Measurements from ENCODE around the gene KIF11. TPM values are rescaled to one million over a fixed set of nuclear protein-coding genes. Genes with fewer than 3 reads are reported as not detected.
A peak's percentile ranks its signal among the peaks of the same experiment; 100 is the strongest.
"Not testable (repeated sequence)": the region's sequence is repeated elsewhere in the genome, so short reads cannot be mapped to it uniquely, and the experiment has no call there.

KIF11 gene
- total RNA-seq, 1 donor from 2014 or later = 70.8 TPM

DNA sequence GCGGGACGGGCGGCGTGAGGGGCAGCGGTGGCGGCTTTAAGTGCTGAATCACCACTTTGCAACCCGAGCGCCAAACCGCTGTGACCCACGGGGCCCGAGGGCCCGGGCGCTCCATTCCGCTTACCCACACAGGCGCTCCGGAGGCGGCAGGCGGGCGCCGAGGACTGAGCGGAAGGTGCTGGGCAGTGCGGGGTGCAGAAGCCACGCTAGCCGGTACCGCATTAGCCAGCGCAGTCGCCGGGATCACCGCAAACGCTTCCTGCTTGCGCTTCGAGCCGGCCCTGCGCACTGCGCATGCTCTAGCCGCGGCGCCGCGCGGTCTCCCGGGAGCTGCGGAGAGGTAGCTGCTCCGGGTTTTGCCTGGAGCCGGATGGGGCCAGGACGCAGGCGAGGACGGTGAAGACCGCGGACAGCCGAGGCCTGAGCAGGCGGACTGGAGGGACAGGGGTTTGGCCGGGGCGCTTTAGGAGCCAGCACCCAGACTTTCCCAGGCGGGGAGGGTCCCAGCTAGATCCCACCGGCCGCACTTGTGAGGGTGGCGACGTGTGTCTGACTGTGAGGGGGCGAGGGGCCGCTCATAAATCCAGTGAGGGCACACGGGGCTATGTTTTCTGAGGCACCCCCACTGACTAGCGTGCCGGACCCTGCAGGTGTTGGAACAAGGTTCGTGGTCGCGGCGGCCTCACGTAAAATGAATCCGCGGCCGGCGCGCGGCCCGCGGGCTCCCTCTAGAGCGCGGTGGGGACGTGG is 19.0 kb upstream of the KIF11 start, which contains the start of gene IDE:
Gene IDE, minus strand, starts transcription at position 296 of the 750 bp plus-strand sequence. Its CDS starts 74 bp downstream, at position 222.
- H3K4me1 Mint-ChIP-seq = peaks cover 33% of the 10 kb centered on the region
- peak within 1 kb of the TSS; percentile 93 for H3K27ac Mint-ChIP-seq (ENCODE audit: unreplicated experiment)
- TF ChIP-seq, protein P1, sequence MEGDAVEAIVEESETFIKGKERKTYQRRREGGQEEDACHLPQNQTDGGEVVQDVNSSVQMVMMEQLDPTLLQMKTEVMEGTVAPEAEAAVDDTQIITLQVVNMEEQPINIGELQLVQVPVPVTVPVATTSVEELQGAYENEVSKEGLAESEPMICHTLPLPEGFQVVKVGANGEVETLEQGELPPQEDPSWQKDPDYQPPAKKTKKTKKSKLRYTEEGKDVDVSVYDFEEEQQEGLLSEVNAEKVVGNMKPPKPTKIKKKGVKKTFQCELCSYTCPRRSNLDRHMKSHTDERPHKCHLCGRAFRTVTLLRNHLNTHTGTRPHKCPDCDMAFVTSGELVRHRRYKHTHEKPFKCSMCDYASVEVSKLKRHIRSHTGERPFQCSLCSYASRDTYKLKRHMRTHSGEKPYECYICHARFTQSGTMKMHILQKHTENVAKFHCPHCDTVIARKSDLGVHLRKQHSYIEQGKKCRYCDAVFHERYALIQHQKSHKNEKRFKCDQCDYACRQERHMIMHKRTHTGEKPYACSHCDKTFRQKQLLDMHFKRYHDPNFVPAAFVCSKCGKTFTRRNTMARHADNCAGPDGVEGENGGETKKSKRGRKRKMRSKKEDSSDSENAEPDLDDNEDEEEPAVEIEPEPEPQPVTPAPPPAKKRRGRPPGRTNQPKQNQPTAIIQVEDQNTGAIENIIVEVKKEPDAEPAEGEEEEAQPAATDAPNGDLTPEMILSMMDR (conservative IDR thresholded peaks at IDR 0.05) = peak; percentile 79
- no peaks in the 10 kb centered on the region for H3K27me3 Mint-ChIP-seq (ENCODE audit: low read depth)
- peak within 1 kb of the TSS; percentile 90 for H3K4me3 Mint-ChIP-seq
- H3K36me3 Mint-ChIP-seq (ENCODE audit: low read depth) = peaks cover 2% of the 10 kb centered on the region
- DNase-seq (ENCODE audit: low read depth, low spot score) = peak; percentile 87
- no peaks in the 10 kb centered on the region for H3K9me3 Mint-ChIP-seq

DNA sequence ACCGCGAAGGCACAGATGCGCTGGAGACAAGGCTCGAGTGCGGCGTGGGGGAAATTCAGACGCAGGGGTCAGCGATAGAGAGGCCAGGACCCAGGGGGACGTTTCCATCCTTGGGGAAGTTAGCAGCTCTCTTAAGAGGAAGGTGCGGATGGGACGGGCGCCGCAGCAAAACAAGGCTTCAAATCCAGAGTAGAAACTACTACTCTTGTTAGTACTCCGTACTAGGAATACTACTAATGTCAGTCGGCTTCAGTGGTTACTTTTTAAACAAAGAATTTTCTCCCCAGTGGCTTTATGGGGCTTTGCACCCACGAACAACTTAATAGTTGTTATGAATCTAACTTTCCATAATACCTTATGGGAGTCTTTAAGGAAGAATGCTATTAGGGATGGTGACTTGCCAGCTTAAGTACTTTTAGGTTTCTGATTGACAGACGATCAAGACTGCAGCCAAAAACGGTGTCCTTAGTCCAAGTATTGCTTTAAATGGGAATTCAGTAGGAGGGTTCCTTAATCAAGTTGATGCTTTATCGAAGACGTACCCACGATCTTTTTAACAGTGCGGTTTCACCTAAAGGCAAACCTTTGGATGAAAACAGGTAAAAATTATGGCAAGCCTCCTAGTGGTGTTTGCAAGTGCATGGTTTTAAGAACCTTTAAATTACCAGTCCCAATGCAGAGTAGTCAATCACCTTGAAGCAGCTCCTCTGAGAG is 18.2 kb upstream of the KIF11 start:
- no peak for DNase-seq (ENCODE audit: low read depth, low spot score)
- Mint-ChIP-seq H3K36me3 (ENCODE audit: low read depth) (no peaks in the 10 kb centered on the region), H3K27ac (ENCODE audit: unreplicated experiment) (peak overlapping the region; percentile 93), H3K9me3 (no peaks in the 10 kb centered on the region), H3K27me3 (ENCODE audit: low read depth) (no peaks in the 10 kb centered on the region), H3K4me3 (peak overlapping the region; percentile 90), H3K4me1 (peaks cover 29% of the 10 kb centered on the region)
- TF ChIP-seq, protein P1 (conservative IDR thresholded peaks at IDR 0.05) = peak; percentile 54

DNA sequence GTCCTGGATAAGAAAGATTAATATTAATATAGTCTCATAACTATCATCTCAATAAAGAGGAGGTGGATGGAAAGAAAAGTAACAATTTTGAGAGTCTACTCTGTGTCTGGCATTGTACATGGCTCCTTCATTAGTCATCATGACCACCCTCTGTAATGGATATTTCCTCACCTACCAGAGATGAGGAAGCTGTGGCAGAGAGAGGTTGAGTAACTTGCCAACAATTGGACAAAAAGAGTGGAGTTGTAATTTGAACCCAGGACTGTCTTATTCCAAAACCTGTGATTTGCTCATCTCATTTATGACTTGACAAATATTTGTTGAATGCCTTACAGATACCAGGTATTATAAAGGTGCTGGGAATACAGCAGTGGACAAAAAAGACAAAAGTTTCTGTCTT is 17.0 kb upstream of the KIF11 start:
- no peaks in the 10 kb centered on the region for H3K27me3 Mint-ChIP-seq (ENCODE audit: low read depth)
- TF ChIP-seq, protein P1 (conservative IDR thresholded peaks at IDR 0.05) = no peak
- no peaks in the 10 kb centered on the region for H3K36me3 Mint-ChIP-seq (ENCODE audit: low read depth)
- no peak overlapping the region for H3K27ac Mint-ChIP-seq (ENCODE audit: unreplicated experiment)
- no peak for DNase-seq (ENCODE audit: low read depth, low spot score)
- H3K4me3 Mint-ChIP-seq = peak overlapping the region; percentile 90
- H3K9me3 Mint-ChIP-seq = no peaks in the 10 kb centered on the region
- H3K4me1 Mint-ChIP-seq = peaks cover 26% of the 10 kb centered on the region

DNA sequence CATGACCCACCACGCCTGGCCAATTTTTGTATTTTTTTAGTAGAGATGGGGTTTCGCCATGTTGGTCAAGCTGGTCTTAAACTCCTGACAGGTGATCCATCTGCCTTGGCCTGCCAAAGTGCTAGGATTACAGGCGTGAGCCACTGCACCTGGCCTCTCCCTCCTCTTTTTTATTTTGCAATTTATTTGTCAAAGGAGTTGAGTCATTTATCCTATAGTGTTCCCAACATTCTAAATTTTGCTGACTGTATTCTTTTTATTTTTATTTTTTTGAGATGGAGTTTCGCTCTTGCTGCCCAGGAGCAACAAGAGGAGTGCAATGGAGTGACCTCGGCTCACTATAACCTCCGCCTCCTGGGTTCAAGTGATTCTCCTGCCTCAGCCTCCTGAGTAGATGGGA is 10.6 kb upstream of the KIF11 start:
- not testable (repeated sequence) for H3K36me3 Mint-ChIP-seq (ENCODE audit: low read depth); H3K27ac Mint-ChIP-seq (ENCODE audit: unreplicated experiment); H3K4me1 Mint-ChIP-seq; H3K4me3 Mint-ChIP-seq; DNase-seq (ENCODE audit: low read depth, low spot score); H3K9me3 Mint-ChIP-seq; H3K27me3 Mint-ChIP-seq (ENCODE audit: low read depth)

DNA sequence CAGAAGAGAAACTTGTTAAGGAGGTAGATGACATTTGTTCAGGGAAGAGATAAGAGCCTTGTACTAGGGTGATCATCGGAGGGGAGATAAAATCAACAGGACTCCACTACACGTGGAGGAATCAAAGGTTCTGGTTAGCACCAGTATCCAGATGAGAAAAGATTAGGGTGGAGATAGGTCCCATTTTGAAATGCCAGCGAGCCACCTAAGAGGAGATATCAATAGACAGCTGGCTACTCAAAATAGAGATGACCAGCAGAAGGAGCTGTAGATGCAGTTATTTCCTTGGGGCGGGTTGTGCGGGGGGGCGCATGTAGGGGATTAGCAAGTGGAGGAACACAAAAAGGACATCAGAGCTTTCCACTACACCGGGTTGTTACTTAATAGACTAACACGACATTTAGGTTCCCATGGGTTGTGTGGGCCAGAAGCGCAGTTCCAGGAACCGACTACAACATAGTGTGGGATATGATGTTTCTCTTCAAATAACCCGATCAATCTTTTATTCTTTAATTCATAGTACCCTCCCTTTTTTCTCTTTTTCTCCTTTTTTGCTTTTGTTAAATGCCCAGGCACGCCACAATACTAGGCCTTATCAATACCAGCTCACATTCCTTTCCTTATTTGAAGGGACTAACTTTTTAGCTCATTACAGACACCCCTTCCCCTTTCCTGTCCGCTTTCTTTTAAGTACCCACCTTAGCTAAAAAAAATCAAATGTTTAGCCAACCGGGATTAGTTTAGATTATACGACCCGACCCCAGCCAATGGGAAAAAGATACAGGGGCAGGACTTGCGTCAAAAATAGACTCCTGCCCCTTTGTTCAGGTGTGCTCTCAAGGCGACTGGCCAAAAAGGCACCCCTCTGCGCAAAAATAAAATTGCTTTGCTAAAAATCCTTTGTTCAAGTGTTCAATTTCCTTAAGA is 2.0 kb upstream of the KIF11 start:
- TF ChIP-seq, protein P1 (conservative IDR thresholded peaks at IDR 0.05) = peak; percentile 36
- Mint-ChIP-seq H3K4me1 (peaks cover 38% of the 10 kb centered on the region), H3K9me3 (no peaks in the 10 kb centered on the region), H3K4me3 (peak overlapping the region; percentile 90), H3K27ac (ENCODE audit: unreplicated experiment) (peak overlapping the region; percentile 98), H3K36me3 (ENCODE audit: low read depth) (no peaks in the 10 kb centered on the region), H3K27me3 (ENCODE audit: low read depth) (no peaks in the 10 kb centered on the region)
- peak; percentile 26 for DNase-seq (ENCODE audit: low read depth, low spot score)
